ENCODE results near the gene VPS52. TPM values are rescaled to one million over a fixed set of nuclear protein-coding genes. Genes with fewer than 3 reads are reported as not detected.
"Not testable (repeated sequence)": the region's sequence is repeated elsewhere in the genome, so short reads cannot be mapped to it uniquely, and the experiment has no call there.

The VPS52 gene
- total RNA-seq, 2 donors from 2014 or later = 19.0 to 31.7 TPM

- no peaks in the 10 kb centered on the region for H3K9me3 ChIP-seq
- TF ChIP-seq CTCF (IDR thresholded peaks at IDR 0.05) = no peak
- DNase-seq (ENCODE audit: low spot score) = no peak
- no peak overlapping the region for H3K4me3 ChIP-seq
- H3K36me3 ChIP-seq = peaks cover 46% of the 10 kb centered on the region
- no peak overlapping the region for H3K27ac ChIP-seq
- no peaks in the 10 kb centered on the region for H3K27me3 ChIP-seq
- H3K4me1 ChIP-seq = peaks cover 0 to 37% of the 10 kb centered on the region in 2 donors
These were observed 7.1 kb upstream of the VPS52 start for GRCh38 chr6:33278810-33279209.

GRCh38 chr6:33278392-33278741 is 6.7 kb upstream of the VPS52 start:
- peaks cover 0 to 41% of the 10 kb centered on the region in 2 donors for H3K4me1 ChIP-seq
- no peak overlapping the region for H3K27ac ChIP-seq
- DNase-seq (ENCODE audit: low spot score) = no peak
- H3K36me3 ChIP-seq = peaks cover 44% of the 10 kb centered on the region
- no peaks in the 10 kb centered on the region for H3K27me3 ChIP-seq
- TF ChIP-seq CTCF (IDR thresholded peaks at IDR 0.05) = no peak
- no peaks in the 10 kb centered on the region for H3K9me3 ChIP-seq
- H3K4me3 ChIP-seq = no peak overlapping the region

GRCh38 chr6:33277663-33278391 is 6.2 kb upstream of the VPS52 start:
- Histone ChIP-seq H3K4me1 (peaks cover 0 to 47% of the 10 kb centered on the region in 2 donors), H3K4me3 (peak overlapping the region; percentile 69 to 75), H3K27ac (peak overlapping the region; percentile 88 to 92), H3K9me3 (no peaks in the 10 kb centered on the region), H3K27me3 (no peaks in the 10 kb centered on the region), H3K36me3 (peaks cover 44% of the 10 kb centered on the region)
- no peak for DNase-seq (ENCODE audit: low spot score)
- TF ChIP-seq CTCF (IDR thresholded peaks at IDR 0.05) = no peak

- Histone ChIP-seq H3K27me3 (no peaks in the 10 kb centered on the region), H3K4me1 (peaks cover 0 to 54% of the 10 kb centered on the region in 2 donors), H3K36me3 (peaks cover 44% of the 10 kb centered on the region), H3K27ac (peak within 1 kb of the TSS; percentile 88 to 92), H3K9me3 (no peaks in the 10 kb centered on the region), H3K4me3 (peak within 1 kb of the TSS; percentile 69 to 75)
- peak; percentile 77 for DNase-seq (ENCODE audit: low spot score)
- peak; percentile 48 to 72 for TF ChIP-seq CTCF (IDR thresholded peaks at IDR 0.05)
These were observed 5.4 kb upstream of the VPS52 start, which contains the start of gene B3GALT4 for GRCh38 chr6:33276864-33277662. Gene B3GALT4, plus strand, starts transcription at chr6:33277123. Its CDS starts 297 bp downstream, at chr6:33277420.

GRCh38 chr6:33276581-33276863 is 4.8 kb upstream of the VPS52 start:
- no peaks in the 10 kb centered on the region for H3K9me3 ChIP-seq
- H3K4me3 ChIP-seq = peak overlapping the region; percentile 69 to 75
- peaks cover 44% of the 10 kb centered on the region for H3K36me3 ChIP-seq
- TF ChIP-seq CTCF (IDR thresholded peaks at IDR 0.05) = no peak
- peak overlapping the region; percentile 88 to 92 for H3K27ac ChIP-seq
- DNase-seq (ENCODE audit: low spot score) = no peak
- no peaks in the 10 kb centered on the region for H3K27me3 ChIP-seq
- peaks cover 0 to 55% of the 10 kb centered on the region in 2 donors for H3K4me1 ChIP-seq

GRCh38 chr6:33275795-33276580 is 4.3 kb upstream of the VPS52 start:
- peaks cover 44% of the 10 kb centered on the region for H3K36me3 ChIP-seq
- DNase-seq (ENCODE audit: low spot score); H3K9me3 ChIP-seq; H3K27me3 ChIP-seq: not testable (repeated sequence)
- peaks cover 0 to 57% of the 10 kb centered on the region in 2 donors for H3K4me1 ChIP-seq
- peak overlapping the region; percentile 88 to 92 for H3K27ac ChIP-seq
- peak overlapping the region in 1 of 2 donors; percentile 69 for H3K4me3 ChIP-seq
